Ovary (tissue), 9 donors: Measurements from ENCODE around the gene ZNF180. TPM values are rescaled to one million over a fixed set of nuclear protein-coding genes. Genes with fewer than 3 reads are reported as not detected.
"Not testable (repeated sequence)": the region's sequence is repeated elsewhere in the genome, so short reads cannot be mapped to it uniquely, and the experiment has no call there.

ENCODE experiments used
- DNase-seq, 5 donors: peaks; one replicate each; pipeline ENCODE4 v3.0.0-alpha.2; 2019 to 2020
- H3K27ac ChIP-seq, 2 donors: fragments of 200-600 bp; one replicate each; pipeline versions ENCODE4 v1.5.1 to v1.8.0; 2019 to 2022
- H3K27me3 ChIP-seq: fragments of 200-600 bp; one replicate; pipeline ENCODE4 v1.8.0; 2022
- H3K36me3 ChIP-seq: fragments of 200-600 bp; sonication (generic); one replicate; pipeline ENCODE4 v1.5.1; 2019
- H3K4me1 ChIP-seq: one replicate; pipeline ENCODE4 v1.8.1; 2013; ENCODE audit warnings: mild to moderate bottlenecking, moderate library complexity; ENCODE audit not compliant: insufficient read depth
- H3K4me3 ChIP-seq: fragments of 200-600 bp; sonication (generic); one replicate; pipeline ENCODE4 v1.5.1; 2017
- H3K9me3 ChIP-seq, 2 donors: fragments of 200-600 bp in 1 of 2; sonication (generic) in 1 of 2; one replicate each; pipeline versions ENCODE4 v1.5.1 to v1.8.1; 2013 to 2019; ENCODE audit warnings: mild to moderate bottlenecking in 1 of 2, moderate library complexity in 1 of 2
- EP300 ChIP-seq: sonication (generic); formaldehyde crosslinking; IDR thresholded peaks from one replicate; pipeline ENCODE4 v1.6.1; 2017; ENCODE audit warnings: antibody characterized with exemption
- POLR2A ChIP-seq: fragments of 450-650 bp; IDR thresholded peaks from one replicate; pipeline ENCODE4 v1.6.1; 2017; ENCODE audit warnings: antibody characterized with exemption, mild to moderate bottlenecking, moderate library complexity
- WGBS, 3 donors: extraction: QIAGEN DNeasy Blood & Tissue Kit in 1 of 3; methylation state at CpG; one replicate each; pipeline versions ENCODE4 v1.1.5 to v1.1.7; 2013 to 2017; 5-methylcytosine and 5-hydroxymethylcytosine counted together
- intact Hi-C, 4 donors: fragments of 100-400 bp; cut with DNase I; formaldehyde crosslinking; loops; one replicate each; pipeline versions ENCODE4 v1.11.0 to v1.15.1; 2022 to 2023
- polyA plus RNA-seq, 2 donors: library from polyadenylated mRNA; stranded (reverse); fragments of 200-250 nt in 1 of 2; fragments of 350-450 nt in 1 of 2; fragmentation: Illumina TruSeq in 1 of 2; extraction: RNeasy Lipid Tissue Mini Kit (QIAGEN cat#74804) in 1 of 2; gene quantifications; one replicate each; pipeline ENCODE4 v1.2.3, GENCODE V29; 2013 to 2014
- total RNA-seq, 7 donors: library from RNA; depleted of rRNA in 2 of 7; stranded (reverse); fragments of >200 nt in 2 of 7; fragmentation: NEBNext Ultra II Directional in 3 of 7; extraction: Animal tissue kit (Norgen Biotek cat#: 25700) in 3 of 7; gene quantifications; one replicate each; pipeline versions ENCODE4 v1.1.0 to v1.2.4, GENCODE V29; 2016 to 2023
- TF ChIP-seq, protein P1 (sequence below), 3 donors: fragments of 450-650 bp in 2 of 3; fragments of 200-600 bp in 1 of 3; IDR thresholded peaks; one replicate each; pipeline versions ENCODE4 v1.5.1 to v1.8.0; 2016 to 2022; ENCODE audit warnings: antibody characterized with exemption in 3 of 3, mild to moderate bottlenecking in 1 of 3
- donor health status: DM: no; HTN: no; CAD: no; lungs with moderate emphysema.
- donor health status: DM: no; HTN: no; CAD: no.
- donor health status: Bipolar disorder and iron deficiency.
- donor health status: DM: yes; HTN: yes; CAD: no.
- donor health status: DM: no; HTN: no; CAD: no.
- donor health status: DM: yes; HTN: yes; CAD: no.

Gene ZNF180
- total and polyA plus RNA-seq, 9 donors, result 5.6 to 16.1 (median 9.7) TPM

DNA sequence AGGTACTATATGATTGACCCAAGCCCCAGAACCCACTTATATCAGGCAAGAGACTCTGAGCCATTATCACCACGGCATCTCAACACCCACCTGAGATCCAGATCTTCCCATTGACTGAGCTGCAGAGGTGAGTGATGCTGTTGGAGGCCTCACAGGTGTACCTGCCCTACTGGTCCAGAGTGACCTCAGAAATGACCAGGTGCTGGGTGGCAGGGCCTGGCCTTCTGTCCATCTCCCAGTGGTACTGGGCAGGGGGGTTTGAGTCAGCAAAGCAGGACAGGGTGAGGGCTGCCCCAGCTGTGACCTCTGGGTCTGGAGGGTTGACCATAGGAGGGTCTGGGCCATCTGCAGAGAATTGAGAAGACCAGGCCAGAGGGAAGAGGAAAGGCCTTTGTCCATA, 42.3 kb upstream of the ZNF180 start:
- H3K4me1 ChIP-seq, result no peaks in the 10 kb centered on the region
- no peaks in the 10 kb centered on the region for H3K27me3 ChIP-seq
- no peaks in the 10 kb centered on the region for H3K36me3 ChIP-seq
- H3K27ac ChIP-seq, result no peak overlapping the region
- no peak for DNase-seq
- H3K4me3 ChIP-seq, result no peak overlapping the region
- intact Hi-C loops, result no loop called here
- whole genome bisulfite sequencing, 3 donors, result 0 to 79% (median 2%) methylated on average over 1 of the region's 1 CpG
- no peaks in the 10 kb centered on the region for H3K9me3 ChIP-seq
- no peak for TF ChIP-seq POLR2A
- TF ChIP-seq, protein P1, sequence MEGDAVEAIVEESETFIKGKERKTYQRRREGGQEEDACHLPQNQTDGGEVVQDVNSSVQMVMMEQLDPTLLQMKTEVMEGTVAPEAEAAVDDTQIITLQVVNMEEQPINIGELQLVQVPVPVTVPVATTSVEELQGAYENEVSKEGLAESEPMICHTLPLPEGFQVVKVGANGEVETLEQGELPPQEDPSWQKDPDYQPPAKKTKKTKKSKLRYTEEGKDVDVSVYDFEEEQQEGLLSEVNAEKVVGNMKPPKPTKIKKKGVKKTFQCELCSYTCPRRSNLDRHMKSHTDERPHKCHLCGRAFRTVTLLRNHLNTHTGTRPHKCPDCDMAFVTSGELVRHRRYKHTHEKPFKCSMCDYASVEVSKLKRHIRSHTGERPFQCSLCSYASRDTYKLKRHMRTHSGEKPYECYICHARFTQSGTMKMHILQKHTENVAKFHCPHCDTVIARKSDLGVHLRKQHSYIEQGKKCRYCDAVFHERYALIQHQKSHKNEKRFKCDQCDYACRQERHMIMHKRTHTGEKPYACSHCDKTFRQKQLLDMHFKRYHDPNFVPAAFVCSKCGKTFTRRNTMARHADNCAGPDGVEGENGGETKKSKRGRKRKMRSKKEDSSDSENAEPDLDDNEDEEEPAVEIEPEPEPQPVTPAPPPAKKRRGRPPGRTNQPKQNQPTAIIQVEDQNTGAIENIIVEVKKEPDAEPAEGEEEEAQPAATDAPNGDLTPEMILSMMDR (IDR thresholded peaks at IDR 0.05), result no peak

DNA sequence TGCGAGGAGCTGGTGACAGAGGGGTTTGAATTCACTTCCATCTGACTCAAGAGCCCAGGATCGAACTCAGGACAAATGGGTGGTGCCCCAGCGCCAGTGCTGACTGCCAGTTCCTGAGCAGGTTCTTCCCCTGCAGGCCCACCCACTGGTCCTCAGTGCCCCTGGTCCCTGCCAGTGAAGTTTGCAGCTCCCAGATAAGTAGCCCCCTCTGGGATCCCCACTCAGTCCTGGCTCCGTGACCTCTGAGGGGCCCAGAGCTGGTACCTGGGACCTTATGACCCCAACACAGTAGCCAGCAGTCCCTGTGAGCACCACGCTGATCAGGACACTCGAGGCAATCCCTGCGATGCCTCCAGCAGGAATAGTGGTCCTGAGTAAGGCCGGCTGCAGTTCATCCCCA, 40.4 kb upstream of the ZNF180 start:
- no peaks in the 10 kb centered on the region for H3K36me3 ChIP-seq
- no peak for DNase-seq
- intact Hi-C loops, result no loop called here
- H3K4me3 ChIP-seq, result no peak overlapping the region
- no peaks in the 10 kb centered on the region for H3K4me1 ChIP-seq
- TF ChIP-seq POLR2A (no peak), EP300 (no peak)
- TF ChIP-seq, protein P1 (IDR thresholded peaks at IDR 0.05), result no peak
- 67 to 77% (median 72%) methylated on average over 8 of the region's 8 CpGs for WGBS, 3 donors
- no peak overlapping the region for H3K27ac ChIP-seq
- no peaks in the 10 kb centered on the region for H3K27me3 ChIP-seq
- H3K9me3 ChIP-seq, result no peaks in the 10 kb centered on the region

GRCh38 chr19:44539991-44540390, 39.7 kb upstream of the ZNF180 start:
- WGBS, 3 donors, result 76 to 80% (median 78%) methylated on average over 6 of the region's 6 CpGs
- no peak for DNase-seq
- Histone ChIP-seq H3K27ac (no peak overlapping the region), H3K36me3 (no peaks in the 10 kb centered on the region), H3K27me3 (no peaks in the 10 kb centered on the region), H3K4me1 (no peaks in the 10 kb centered on the region), H3K4me3 (no peak overlapping the region), H3K9me3 (no peaks in the 10 kb centered on the region)
- TF ChIP-seq, protein P1 (IDR thresholded peaks at IDR 0.05), result no peak
- no peak for TF ChIP-seq EP300
- TF ChIP-seq POLR2A, result no peak
- intact Hi-C loops, result no loop called here

DNA sequence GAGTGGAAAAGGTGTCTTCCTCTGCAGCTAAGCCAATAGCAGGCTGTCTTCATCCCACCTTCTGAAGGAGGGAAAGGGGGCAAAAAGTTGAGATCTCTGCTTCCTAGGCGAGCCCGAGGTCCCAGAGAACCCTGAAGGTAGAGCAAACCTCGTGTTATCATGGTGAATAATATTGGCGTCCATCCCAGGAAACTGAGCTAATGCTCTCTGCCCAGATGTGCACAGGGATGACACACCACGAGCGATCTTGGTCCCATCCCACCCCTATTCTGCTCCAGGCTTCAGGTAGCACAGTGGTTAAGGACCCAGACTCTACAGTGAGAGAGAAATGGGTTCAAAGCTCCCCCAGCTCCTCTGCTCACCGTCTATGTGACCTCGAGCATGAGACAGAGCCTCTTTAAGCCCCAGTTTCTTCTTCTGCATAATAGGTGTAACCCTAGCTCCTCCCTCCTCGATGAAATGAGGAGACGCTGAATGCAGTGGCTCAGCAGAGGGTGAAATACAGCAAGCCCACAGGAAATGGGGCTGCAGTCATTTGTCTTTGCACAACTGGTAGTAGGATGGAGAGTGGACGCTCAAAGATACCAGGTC, 39.0 kb upstream of the ZNF180 start:
- no peaks in the 10 kb centered on the region for H3K36me3 ChIP-seq
- H3K27me3 ChIP-seq, result no peaks in the 10 kb centered on the region
- no peak overlapping the region for H3K4me3 ChIP-seq
- TF ChIP-seq POLR2A, result no peak
- TF ChIP-seq, protein P1 (IDR thresholded peaks at IDR 0.05), result no peak
- no peak for TF ChIP-seq EP300
- 54 to 66% (median 61%) methylated on average over 11 of the region's 11 CpGs for WGBS, 3 donors
- no peak for DNase-seq
- no peaks in the 10 kb centered on the region for H3K4me1 ChIP-seq
- intact Hi-C loops, result no loop called here
- no peak overlapping the region for H3K27ac ChIP-seq
- H3K9me3 ChIP-seq, result no peaks in the 10 kb centered on the region

GRCh38 chr19:44535361-44535760, 35.0 kb upstream of the ZNF180 start:
- not testable (repeated sequence) for H3K27me3 ChIP-seq
- 47 to 49% (median 48%) methylated on average over 3 of the region's 3 CpGs for WGBS, 3 donors

More at GRCh38 chr19:44535361-44535760, 35.0 kb upstream of the ZNF180 start:
- H3K27ac ChIP-seq, intact Hi-C loops, H3K4me1 ChIP-seq, H3K36me3 ChIP-seq, DNase-seq, H3K4me3 ChIP-seq, H3K9me3 ChIP-seq: not testable (repeated sequence)
